Natural killer cell treated with Interleukin-12 subunit alpha and Interleukin-12 subunit beta and Interleukin-15 and Interleukin-18, amount 100 ng/mL, for 72 hours (primary cell): ENCODE data around the gene ZRSR2. TPM values are rescaled to one million over a fixed set of nuclear protein-coding genes. Genes with fewer than 3 reads are reported as not detected.
"Not testable (repeated sequence)": the region's sequence is repeated elsewhere in the genome, so short reads cannot be mapped to it uniquely, and the experiment has no call there.

Experiments used
- ATAC-seq, 2 donors: fragments of 150-1000 bp; cut with Tn5 transposase in 1 of 2; sonication (Bioruptor Pico), chemical (Tn5 transposase) in 1 of 2; 2 replicates each; pipeline ENCODE4 v1.10.0; 2021
- DNase-seq: peaks from one replicate; pipeline ENCODE4 v3.0.0; 2022; ENCODE audit warnings: low spot score
- H3K27ac Mint-ChIP-seq, 2 donors: 1 replicate in 1 of 2; 2 replicates in 1 of 2; pipeline ENCODE4 v1.8.0; 2022; ENCODE audit warnings: mixed read lengths in 2 of 2, mild to moderate bottlenecking in 1 of 2, moderate library complexity in 1 of 2
- H3K27me3 Mint-ChIP-seq, 2 donors: 1 replicate in 1 of 2; 2 replicates in 1 of 2; pipeline ENCODE4 v1.8.0; 2022; ENCODE audit warnings: mixed read lengths in 2 of 2
- H3K36me3 Mint-ChIP-seq: one replicate; pipeline ENCODE4 v1.8.0; 2022; ENCODE audit warnings: mixed read lengths
- H3K4me1 Mint-ChIP-seq, 2 donors: 1 replicate in 1 of 2; 2 replicates in 1 of 2; pipeline ENCODE4 v1.8.0; 2022; ENCODE audit warnings: low read depth in 2 of 2, mixed read lengths in 2 of 2, mild to moderate bottlenecking in 1 of 2
- H3K4me3 Mint-ChIP-seq: one replicate; pipeline ENCODE4 v1.8.0; 2022; ENCODE audit warnings: mixed read lengths
- H3K9me3 Mint-ChIP-seq: 2 replicates; pipeline ENCODE4 v1.8.0; 2022; ENCODE audit warnings: mixed read lengths
- total RNA-seq, 2 donors: library from RNA; stranded (reverse); gene quantifications; one replicate each; pipeline ENCODE4 v1.2.3, GENCODE V29; 2022

The ZRSR2 gene
- total RNA-seq, 2 donors from 2014 or later = 21.4 to 28.6 TPM

GRCh38 chrX:15815779-15816437 is 25.6 kb downstream of the ZRSR2 start:
- peaks cover 30% of the 10 kb centered on the region for H3K36me3 Mint-ChIP-seq
- peaks cover 32 to 43% of the 10 kb centered on the region in 2 donors for H3K4me1 Mint-ChIP-seq
- H3K27ac Mint-ChIP-seq = peak overlapping the region; percentile 87
- H3K4me3 Mint-ChIP-seq = peak overlapping the region; percentile 84
- H3K27me3 Mint-ChIP-seq = no peaks in the 10 kb centered on the region
- no peak for DNase-seq
- peak; percentile 70 to 79 for ATAC-seq
- H3K9me3 Mint-ChIP-seq = no peaks in the 10 kb centered on the region

GRCh38 chrX:15816438-15816809 is 26.1 kb downstream of the ZRSR2 start:
- ATAC-seq = no peak

GRCh38 chrX:15816886-15817285 is 26.6 kb downstream of the ZRSR2 start:
- Mint-ChIP-seq H3K4me1 (peaks cover 33 to 44% of the 10 kb centered on the region in 2 donors), H3K27ac (peak overlapping the region; percentile 87), H3K27me3 (no peaks in the 10 kb centered on the region), H3K9me3 (no peaks in the 10 kb centered on the region), H3K4me3 (peak overlapping the region; percentile 84), H3K36me3 (peaks cover 36% of the 10 kb centered on the region)
- DNase-seq (peak; percentile 85), ATAC-seq (peak; percentile 87 to 90)

More at GRCh38 chrX:15816438-15816809, 26.1 kb downstream of the ZRSR2 start:
- DNase-seq = no peak
- Mint-ChIP-seq H3K4me1 (peaks cover 33 to 44% of the 10 kb centered on the region in 2 donors), H3K4me3 (peak overlapping the region; percentile 84), H3K27me3 (no peaks in the 10 kb centered on the region), H3K36me3 (peaks cover 35% of the 10 kb centered on the region), H3K9me3 (no peaks in the 10 kb centered on the region), H3K27ac (peak overlapping the region; percentile 87)

GRCh38 chrX:15820106-15821073 is 30.1 kb downstream of the ZRSR2 start:
- peak overlapping the region; percentile 55 to 57 for H3K27ac Mint-ChIP-seq
- no peak for ATAC-seq
- peaks cover 33% of the 10 kb centered on the region for H3K36me3 Mint-ChIP-seq
- no peaks in the 10 kb centered on the region for H3K9me3 Mint-ChIP-seq
- H3K27me3 Mint-ChIP-seq = no peaks in the 10 kb centered on the region
- no peak overlapping the region for H3K4me3 Mint-ChIP-seq
- no peak for DNase-seq
- H3K4me1 Mint-ChIP-seq = peaks cover 32 to 33% of the 10 kb centered on the region in 2 donors

- no peaks in the 10 kb centered on the region for H3K9me3 Mint-ChIP-seq
- peak overlapping the region in 1 of 2 donors; percentile 79 for H3K27ac Mint-ChIP-seq
- no peaks in the 10 kb centered on the region for H3K27me3 Mint-ChIP-seq
- peaks cover 21% of the 10 kb centered on the region for H3K36me3 Mint-ChIP-seq
- peaks cover 11 to 16% of the 10 kb centered on the region in 2 donors for H3K4me1 Mint-ChIP-seq
- DNase-seq = no peak
- no peak for ATAC-seq
- no peak overlapping the region for H3K4me3 Mint-ChIP-seq
Observed at GRCh38 chrX:15822922-15823321, 32.6 kb downstream of the ZRSR2 start.

GRCh38 chrX:15825936-15826335 is 35.7 kb downstream of the ZRSR2 start:
- ATAC-seq (no peak), DNase-seq (no peak)
- H3K36me3 Mint-ChIP-seq = peaks cover 10% of the 10 kb centered on the region
- no peak overlapping the region for H3K27ac Mint-ChIP-seq
- no peaks in the 10 kb centered on the region for H3K27me3 Mint-ChIP-seq
- H3K4me1 Mint-ChIP-seq = peaks cover under 1 to 6% of the 10 kb centered on the region in 2 donors
- H3K4me3 Mint-ChIP-seq = no peak overlapping the region
- H3K9me3 Mint-ChIP-seq = no peaks in the 10 kb centered on the region

- Mint-ChIP-seq H3K36me3 (no peaks in the 10 kb centered on the region), H3K4me1 (peaks cover 0 to 6% of the 10 kb centered on the region in 2 donors), H3K27ac (no peak overlapping the region), H3K27me3 (no peaks in the 10 kb centered on the region), H3K4me3 (no peak overlapping the region), H3K9me3 (no peaks in the 10 kb centered on the region)
- DNase-seq (no peak), ATAC-seq (no peak)
Observed at GRCh38 chrX:15829217-15829616, 38.9 kb downstream of the ZRSR2 start.

- not testable (repeated sequence) for H3K4me3 Mint-ChIP-seq, H3K4me1 Mint-ChIP-seq, ATAC-seq, H3K9me3 Mint-ChIP-seq, H3K27me3 Mint-ChIP-seq, H3K36me3 Mint-ChIP-seq, H3K27ac Mint-ChIP-seq, DNase-seq
Observed at GRCh38 chrX:15831347-15831746, 41.1 kb downstream of the ZRSR2 start.

- Mint-ChIP-seq H3K27me3 (no peaks in the 10 kb centered on the region), H3K4me3 (no peak overlapping the region), H3K36me3 (no peaks in the 10 kb centered on the region), H3K9me3 (no peaks in the 10 kb centered on the region), H3K27ac (no peak overlapping the region), H3K4me1 (peaks cover 0 to 6% of the 10 kb centered on the region in 2 donors)
- DNase-seq = no peak
- ATAC-seq = no peak
Observed at GRCh38 chrX:15834053-15834452, 43.8 kb downstream of the ZRSR2 start.

- Mint-ChIP-seq H3K36me3 (no peaks in the 10 kb centered on the region), H3K27me3 (no peaks in the 10 kb centered on the region), H3K4me1 (peaks cover 0 to 6% of the 10 kb centered on the region in 2 donors), H3K9me3 (no peaks in the 10 kb centered on the region), H3K4me3 (no peak overlapping the region), H3K27ac (no peak overlapping the region)
- DNase-seq = no peak
- no peak for ATAC-seq
Observed at GRCh38 chrX:15834827-15835595, 44.7 kb downstream of the ZRSR2 start.

GRCh38 chrX:15838017-15838416 is 47.7 kb downstream of the ZRSR2 start:
- no peak for ATAC-seq
- no peaks in the 10 kb centered on the region for H3K27me3 Mint-ChIP-seq
- H3K4me3 Mint-ChIP-seq = no peak overlapping the region
- peaks cover 0 to 6% of the 10 kb centered on the region in 2 donors for H3K4me1 Mint-ChIP-seq
- H3K9me3 Mint-ChIP-seq = no peaks in the 10 kb centered on the region
- H3K36me3 Mint-ChIP-seq = no peaks in the 10 kb centered on the region
- H3K27ac Mint-ChIP-seq = no peak overlapping the region
- DNase-seq = no peak

- Mint-ChIP-seq H3K9me3 (no peaks in the 10 kb centered on the region), H3K4me1 (peaks cover 0 to 3% of the 10 kb centered on the region in 2 donors), H3K36me3 (no peaks in the 10 kb centered on the region), H3K4me3 (no peak overlapping the region), H3K27ac (no peak overlapping the region), H3K27me3 (no peaks in the 10 kb centered on the region)
- ATAC-seq (no peak), DNase-seq (no peak)
Observed at GRCh38 chrX:15841853-15842516, 51.7 kb downstream of the ZRSR2 start.

GRCh38 chrX:15843960-15844359 is 53.7 kb downstream of the ZRSR2 start:
- Mint-ChIP-seq H3K36me3 (no peaks in the 10 kb centered on the region), H3K4me1 (peaks cover 0 to 3% of the 10 kb centered on the region in 2 donors), H3K27ac (no peak overlapping the region), H3K9me3 (no peaks in the 10 kb centered on the region), H3K4me3 (no peak overlapping the region), H3K27me3 (no peaks in the 10 kb centered on the region)
- ATAC-seq (no peak), DNase-seq (no peak)
